Measurements from ENCODE around the gene CPVL.

Gene CPVL

GRCh38 chr7:29076631-29077030, 69.7 kb downstream of the CPVL start:
- Histone ChIP-seq H3K27me3 (ENCODE audit: control insufficient read depth, insufficient read depth, low read length) (no peaks in the 10 kb centered on the region), H3K9ac (ENCODE audit: low read length) (no peak overlapping the region), H3K27ac (ENCODE audit: low read depth, low read length) (no peak overlapping the region), H3K4me1 (ENCODE audit: control insufficient read depth, insufficient read depth, low read length) (no peaks in the 10 kb centered on the region), H3K36me3 (ENCODE audit: control insufficient read depth, insufficient read depth, low read length) (no peaks in the 10 kb centered on the region), H3K4me3 (ENCODE audit: low read length) (no peak overlapping the region)

GRCh38 chr7:29075606-29076005, 70.7 kb downstream of the CPVL start:
- Histone ChIP-seq H3K36me3 (ENCODE audit: control insufficient read depth, insufficient read depth, low read length) (no peaks in the 10 kb centered on the region), H3K4me1 (ENCODE audit: control insufficient read depth, insufficient read depth, low read length) (no peaks in the 10 kb centered on the region), H3K9ac (ENCODE audit: low read length) (no peak overlapping the region)

DNA sequence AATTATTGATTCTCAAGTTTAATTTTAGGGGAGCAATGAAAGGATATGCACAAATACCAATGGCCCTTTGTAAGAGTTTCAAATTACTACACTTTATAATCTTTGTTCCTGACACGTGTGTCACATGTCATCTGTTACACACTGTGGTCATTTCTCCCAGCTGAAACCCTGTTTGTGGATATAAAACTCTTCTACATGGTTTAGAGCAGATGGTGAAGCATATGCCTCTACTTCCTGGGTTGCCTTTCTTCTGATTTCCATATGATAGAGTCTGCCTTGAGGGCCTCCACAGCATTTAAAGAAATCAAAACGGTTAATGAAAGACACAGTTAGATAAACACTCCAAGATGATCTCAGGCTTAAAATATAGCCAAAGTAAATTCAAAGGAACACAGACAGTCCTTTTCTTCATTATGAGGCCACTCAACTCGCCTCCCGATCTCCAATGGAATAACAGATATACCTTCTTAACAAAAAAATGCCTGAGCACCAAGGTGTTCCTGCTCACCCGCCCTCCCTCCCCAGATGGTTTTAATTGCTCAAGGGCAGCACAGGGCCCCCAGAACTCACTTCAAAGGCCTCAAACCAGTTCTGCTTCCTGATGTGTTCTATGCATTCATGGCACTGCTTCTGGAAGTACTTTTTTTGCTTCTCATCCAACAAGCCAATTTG, 75.0 kb downstream of the CPVL start:
- H3K27ac ChIP-seq (ENCODE audit: low read depth, low read length) = no peak overlapping the region
- no peak overlapping the region for H3K9ac ChIP-seq (ENCODE audit: low read length)
- H3K36me3 ChIP-seq (ENCODE audit: control insufficient read depth, insufficient read depth, low read length) = no peaks in the 10 kb centered on the region
- no peak overlapping the region for H3K4me3 ChIP-seq (ENCODE audit: low read length)
- H3K4me1 ChIP-seq (ENCODE audit: control insufficient read depth, insufficient read depth, low read length) = no peaks in the 10 kb centered on the region
- no peaks in the 10 kb centered on the region for H3K27me3 ChIP-seq (ENCODE audit: control insufficient read depth, insufficient read depth, low read length)

More at GRCh38 chr7:29075606-29076005, 70.7 kb downstream of the CPVL start:
- H3K4me3 ChIP-seq (ENCODE audit: low read length) = no peak overlapping the region
- H3K27ac ChIP-seq (ENCODE audit: low read depth, low read length) = no peak overlapping the region
- H3K27me3 ChIP-seq (ENCODE audit: control insufficient read depth, insufficient read depth, low read length) = no peaks in the 10 kb centered on the region

- H3K27me3 ChIP-seq (ENCODE audit: control insufficient read depth, insufficient read depth, low read length) = no peaks in the 10 kb centered on the region
- H3K9ac ChIP-seq (ENCODE audit: low read length) = no peak overlapping the region
- no peaks in the 10 kb centered on the region for H3K4me1 ChIP-seq (ENCODE audit: control insufficient read depth, insufficient read depth, low read length)
- no peak overlapping the region for H3K27ac ChIP-seq (ENCODE audit: low read depth, low read length)
- no peak overlapping the region for H3K4me3 ChIP-seq (ENCODE audit: low read length)
- H3K36me3 ChIP-seq (ENCODE audit: control insufficient read depth, insufficient read depth, low read length) = no peaks in the 10 kb centered on the region
Observed at GRCh38 chr7:29066641-29067040, 79.7 kb downstream of the CPVL start.

DNA sequence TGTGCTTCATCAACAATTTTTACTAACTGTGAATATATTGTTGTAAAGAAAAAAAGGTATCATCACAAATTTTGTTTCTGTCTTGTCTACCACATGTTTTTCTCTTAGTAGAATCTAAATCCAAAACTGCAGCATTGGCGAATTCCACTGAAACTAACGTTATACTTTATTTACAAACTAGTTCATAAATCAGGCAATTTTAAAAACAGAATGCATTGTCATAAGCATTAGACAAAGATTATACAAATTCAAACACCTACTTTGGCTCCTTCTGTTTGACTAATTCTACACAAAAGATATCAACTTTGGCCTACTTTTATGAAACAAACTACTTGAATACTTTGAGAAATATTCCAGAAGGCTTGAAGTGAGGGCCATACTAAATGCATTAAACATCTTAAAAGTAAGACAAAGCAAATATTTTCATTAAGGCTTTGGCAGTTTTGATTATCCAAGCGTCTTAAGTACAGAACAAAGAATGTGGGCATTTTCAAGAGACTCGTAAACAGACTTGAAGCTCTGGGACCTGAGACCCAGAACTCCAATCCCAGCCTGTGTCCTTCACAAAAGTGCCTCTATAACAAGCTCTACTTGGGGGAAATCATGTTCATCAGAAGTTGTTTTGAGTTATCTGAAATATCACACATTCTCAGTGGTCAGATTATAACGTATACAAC, 81.0 kb downstream of the CPVL start:
- Histone ChIP-seq H3K27me3 (ENCODE audit: control insufficient read depth, insufficient read depth, low read length) (no peaks in the 10 kb centered on the region), H3K4me1 (ENCODE audit: control insufficient read depth, insufficient read depth, low read length) (no peaks in the 10 kb centered on the region), H3K9ac (ENCODE audit: low read length) (no peak overlapping the region), H3K27ac (ENCODE audit: low read depth, low read length) (no peak overlapping the region), H3K4me3 (ENCODE audit: low read length) (no peak overlapping the region), H3K36me3 (ENCODE audit: control insufficient read depth, insufficient read depth, low read length) (no peaks in the 10 kb centered on the region)

DNA sequence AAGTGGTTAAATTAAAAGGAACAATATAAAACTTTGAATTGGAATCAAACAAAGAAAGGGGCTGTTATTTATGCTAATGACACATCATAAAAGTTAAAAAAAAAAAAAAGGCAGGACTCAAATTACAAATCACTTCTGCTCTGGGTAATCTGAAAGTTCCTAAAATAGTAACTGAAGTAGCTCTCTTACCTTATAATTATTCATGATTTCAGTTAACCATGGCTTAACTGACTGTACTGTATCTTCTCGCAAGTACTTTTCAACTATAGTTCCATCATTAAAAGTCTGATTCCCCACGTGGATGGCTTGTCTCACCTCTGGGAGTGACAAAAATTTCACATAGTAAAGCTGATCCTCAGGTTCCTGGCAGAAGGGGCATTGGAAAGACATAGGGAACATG, 82.5 kb downstream of the CPVL start:
- Histone ChIP-seq H3K27me3 (ENCODE audit: control insufficient read depth, insufficient read depth, low read length) (no peaks in the 10 kb centered on the region), H3K4me3 (ENCODE audit: low read length) (no peak overlapping the region), H3K36me3 (ENCODE audit: control insufficient read depth, insufficient read depth, low read length) (no peaks in the 10 kb centered on the region), H3K27ac (ENCODE audit: low read depth, low read length) (no peak overlapping the region), H3K9ac (ENCODE audit: low read length) (no peak overlapping the region), H3K4me1 (ENCODE audit: control insufficient read depth, insufficient read depth, low read length) (no peaks in the 10 kb centered on the region)

GRCh38 chr7:29063236-29063635, 83.1 kb downstream of the CPVL start:
- Histone ChIP-seq H3K36me3 (ENCODE audit: control insufficient read depth, insufficient read depth, low read length) (no peaks in the 10 kb centered on the region), H3K4me3 (ENCODE audit: low read length) (no peak overlapping the region), H3K9ac (ENCODE audit: low read length) (no peak overlapping the region), H3K27me3 (ENCODE audit: control insufficient read depth, insufficient read depth, low read length) (no peaks in the 10 kb centered on the region), H3K27ac (ENCODE audit: low read depth, low read length) (no peak overlapping the region), H3K4me1 (ENCODE audit: control insufficient read depth, insufficient read depth, low read length) (no peaks in the 10 kb centered on the region)

DNA sequence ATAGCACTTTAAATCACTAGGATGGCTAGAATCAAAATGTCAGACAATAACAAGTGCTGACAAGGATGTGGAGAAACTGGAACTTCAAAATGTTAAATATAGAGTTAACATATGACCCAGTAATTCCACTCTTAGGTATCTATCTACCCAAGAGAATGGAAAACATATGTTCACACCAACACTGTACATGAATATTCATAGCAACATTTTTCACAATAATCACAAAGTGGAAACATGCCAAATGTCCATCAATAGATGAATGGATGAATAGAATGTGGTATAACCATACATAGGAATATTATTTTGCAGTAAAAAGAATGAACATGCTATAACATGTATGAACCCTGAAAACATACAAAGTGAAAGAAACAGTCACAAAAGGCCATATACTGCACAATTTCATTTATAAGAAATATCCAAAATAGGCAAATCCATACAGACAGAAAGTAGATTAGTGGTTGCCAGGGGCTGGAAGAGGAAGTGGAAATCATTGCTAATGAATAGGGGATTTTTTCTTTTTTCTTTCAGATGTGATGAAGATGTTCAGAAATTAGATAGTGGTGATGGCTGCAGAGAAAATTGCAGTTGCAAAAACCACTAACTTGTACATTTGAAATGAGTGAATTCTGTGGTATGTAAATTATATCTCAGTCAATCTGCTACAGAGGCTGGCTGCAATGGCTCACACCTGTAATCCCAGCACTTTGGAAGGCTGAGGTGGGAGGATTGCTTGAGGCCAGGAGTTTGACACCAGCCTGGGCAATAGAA, 93.0 kb downstream of the CPVL start:
- Histone ChIP-seq H3K36me3 (ENCODE audit: control insufficient read depth, insufficient read depth, low read length) (no peaks in the 10 kb centered on the region), H3K9ac (ENCODE audit: low read length) (no peak overlapping the region), H3K27me3 (ENCODE audit: control insufficient read depth, insufficient read depth, low read length) (no peaks in the 10 kb centered on the region), H3K4me1 (ENCODE audit: control insufficient read depth, insufficient read depth, low read length) (no peaks in the 10 kb centered on the region), H3K27ac (ENCODE audit: low read depth, low read length) (no peak overlapping the region), H3K4me3 (ENCODE audit: low read length) (no peak overlapping the region)

- Histone ChIP-seq H3K27me3 (ENCODE audit: control insufficient read depth, insufficient read depth, low read length) (no peaks in the 10 kb centered on the region), H3K36me3 (ENCODE audit: control insufficient read depth, insufficient read depth, low read length) (no peaks in the 10 kb centered on the region), H3K27ac (ENCODE audit: low read depth, low read length) (no peak overlapping the region), H3K4me3 (ENCODE audit: low read length) (no peak overlapping the region), H3K4me1 (ENCODE audit: control insufficient read depth, insufficient read depth, low read length) (no peaks in the 10 kb centered on the region), H3K9ac (ENCODE audit: low read length) (no peak overlapping the region)
Observed at GRCh38 chr7:29046978-29047377, 99.4 kb downstream of the CPVL start.

DNA sequence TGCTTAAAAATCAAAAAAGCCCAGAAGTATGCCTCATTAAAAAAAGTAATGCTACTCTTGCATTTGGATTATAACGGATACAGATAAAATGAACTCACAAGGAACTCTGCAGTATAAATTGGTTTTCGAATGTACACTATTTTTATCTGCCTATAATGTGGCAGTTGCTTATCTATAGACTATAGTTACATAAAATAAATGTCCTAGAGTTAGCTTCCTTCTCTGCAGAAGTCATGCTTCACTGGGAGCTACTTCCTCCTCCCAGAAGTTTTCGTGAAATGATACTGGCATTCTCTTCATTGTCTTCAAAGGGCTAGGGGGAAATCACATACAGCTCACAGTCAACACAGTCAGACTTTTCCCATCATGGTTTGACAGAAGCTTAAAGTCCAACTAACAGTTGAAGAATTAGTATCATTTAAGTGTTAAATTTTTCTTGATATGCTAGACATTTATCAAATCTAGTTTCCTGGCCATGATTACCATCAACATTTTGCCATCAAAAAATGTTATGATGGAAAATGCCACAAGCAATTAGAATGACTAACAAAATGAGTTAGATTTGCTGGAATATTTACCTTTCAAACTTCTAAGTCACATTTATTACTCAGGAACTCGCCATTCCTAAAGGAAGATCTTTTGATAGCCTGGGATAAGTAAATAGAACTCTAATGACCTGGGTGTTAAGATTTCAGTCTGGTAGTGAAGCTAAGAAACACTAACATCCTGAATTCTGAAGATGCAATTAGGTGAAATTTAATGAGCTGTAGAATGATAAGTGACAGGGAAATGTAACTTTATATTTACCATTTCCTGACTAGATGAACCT, 100.9 kb downstream of the CPVL start:
- Histone ChIP-seq H3K4me1 (ENCODE audit: control insufficient read depth, insufficient read depth, low read length) (no peaks in the 10 kb centered on the region), H3K4me3 (ENCODE audit: low read length) (no peak overlapping the region), H3K27me3 (ENCODE audit: control insufficient read depth, insufficient read depth, low read length) (no peaks in the 10 kb centered on the region), H3K9ac (ENCODE audit: low read length) (no peak overlapping the region), H3K27ac (ENCODE audit: low read depth, low read length) (no peak overlapping the region), H3K36me3 (ENCODE audit: control insufficient read depth, insufficient read depth, low read length) (no peaks in the 10 kb centered on the region)

DNA sequence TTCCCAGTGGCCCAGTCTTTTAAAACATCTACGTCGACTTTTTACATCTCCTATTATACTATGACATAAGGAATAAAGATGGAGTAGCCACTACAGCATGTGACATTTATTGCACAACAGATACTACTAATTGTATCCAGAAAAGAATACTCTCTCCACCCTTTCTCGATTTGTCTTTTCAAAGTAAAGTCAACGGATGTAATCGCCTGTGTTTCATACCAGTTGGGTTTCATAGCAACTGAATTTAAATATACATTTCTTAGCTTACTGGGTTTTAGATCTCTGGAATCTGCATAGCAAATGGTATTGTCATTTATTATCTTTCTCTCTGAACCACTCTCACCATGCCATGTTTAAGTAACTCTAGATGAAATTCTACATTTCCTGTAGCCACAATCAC, 101.8 kb downstream of the CPVL start:
- no peaks in the 10 kb centered on the region for H3K4me1 ChIP-seq (ENCODE audit: control insufficient read depth, insufficient read depth, low read length)
- no peaks in the 10 kb centered on the region for H3K36me3 ChIP-seq (ENCODE audit: control insufficient read depth, insufficient read depth, low read length)
- H3K27ac ChIP-seq (ENCODE audit: low read depth, low read length) = no peak overlapping the region
- no peak overlapping the region for H3K4me3 ChIP-seq (ENCODE audit: low read length)
- no peaks in the 10 kb centered on the region for H3K27me3 ChIP-seq (ENCODE audit: control insufficient read depth, insufficient read depth, low read length)
- H3K9ac ChIP-seq (ENCODE audit: low read length) = no peak overlapping the region

- no peaks in the 10 kb centered on the region for H3K27me3 ChIP-seq (ENCODE audit: control insufficient read depth, insufficient read depth, low read length)
- no peaks in the 10 kb centered on the region for H3K36me3 ChIP-seq (ENCODE audit: control insufficient read depth, insufficient read depth, low read length)
- H3K4me3 ChIP-seq (ENCODE audit: low read length) = no peak overlapping the region
- H3K9ac ChIP-seq (ENCODE audit: low read length) = no peak overlapping the region
- no peak overlapping the region for H3K27ac ChIP-seq (ENCODE audit: low read depth, low read length)
- no peaks in the 10 kb centered on the region for H3K4me1 ChIP-seq (ENCODE audit: control insufficient read depth, insufficient read depth, low read length)
Observed at GRCh38 chr7:29043576-29043975, 102.8 kb downstream of the CPVL start.

Data from rectal smooth muscle tissue (tissue), 1 donor.